ENCODE results near the gene CEMIP2. TPM values are rescaled to one million over a fixed set of nuclear protein-coding genes. Genes with fewer than 3 reads are reported as not detected.

The CEMIP2 gene
- total and polyA plus RNA-seq, 2 of the 13 experiments (the other 11 are each of a cell fraction or from before 2014, with no cell fraction given): 94.3 to 128 TPM

DNA sequence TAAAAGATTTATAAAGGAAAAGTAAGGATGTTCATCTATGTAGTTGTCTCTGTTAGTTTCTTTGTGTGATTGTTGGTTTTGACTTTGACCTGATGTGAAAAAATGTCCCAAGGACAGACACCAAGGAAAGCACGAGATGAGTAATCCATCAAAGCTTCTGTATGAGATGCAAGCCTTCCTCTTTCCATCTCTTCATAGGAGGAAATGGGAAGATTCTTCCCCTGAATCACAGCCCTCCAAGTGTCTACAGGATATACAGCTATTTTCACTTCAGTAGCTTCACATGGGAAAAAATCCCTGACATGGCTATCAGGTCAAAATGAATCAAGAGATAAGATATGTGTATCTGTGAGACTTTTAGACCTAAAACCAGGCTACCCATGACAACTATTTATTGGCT lies 29.0 kb upstream of the CEMIP2 start:
- DNase-seq (ENCODE audit: low spot score) (no peak), FAIRE-seq (no peak), ATAC-seq (no peak)
- CTCF ChIA-PET (ENCODE audit: low intra/inter-chr PET ratio, low total read pairs): no interaction called here
- no peaks in the 10 kb centered on the region for H3K9me3 ChIP-seq (ENCODE audit: low read length)
- H3K4me1 ChIP-seq (ENCODE audit: insufficient read depth, low read length): peaks cover 35% of the 10 kb centered on the region
- no peak overlapping the region for H3K9ac ChIP-seq (ENCODE audit: insufficient read depth, low read depth, low read length)
- intact Hi-C loops (cut with micrococcal nuclease; ENCODE audit: unreplicated experiment) (no loop called here), in situ Hi-C loops (cut with HindIII; ENCODE audit: extremely low pct_ligation_motif_present, low pct_unique_long_range_greater_than_20kb) (no loop called here)
- H4K20me1 ChIP-seq (ENCODE audit: insufficient read depth, low read length): no peaks in the 10 kb centered on the region
- H3K79me2 ChIP-seq (ENCODE audit: insufficient read depth, low read length): no peaks in the 10 kb centered on the region
- POLR2A ChIA-PET: no interaction called here
- no peak overlapping the region for H3K4me2 ChIP-seq (ENCODE audit: low read depth, low read length)
- WGBS (ENCODE audit: low lambda C conversion rate): 0% methylated on average over 1 of the region's 1 CpG
- TF ChIP-seq, protein P1, sequence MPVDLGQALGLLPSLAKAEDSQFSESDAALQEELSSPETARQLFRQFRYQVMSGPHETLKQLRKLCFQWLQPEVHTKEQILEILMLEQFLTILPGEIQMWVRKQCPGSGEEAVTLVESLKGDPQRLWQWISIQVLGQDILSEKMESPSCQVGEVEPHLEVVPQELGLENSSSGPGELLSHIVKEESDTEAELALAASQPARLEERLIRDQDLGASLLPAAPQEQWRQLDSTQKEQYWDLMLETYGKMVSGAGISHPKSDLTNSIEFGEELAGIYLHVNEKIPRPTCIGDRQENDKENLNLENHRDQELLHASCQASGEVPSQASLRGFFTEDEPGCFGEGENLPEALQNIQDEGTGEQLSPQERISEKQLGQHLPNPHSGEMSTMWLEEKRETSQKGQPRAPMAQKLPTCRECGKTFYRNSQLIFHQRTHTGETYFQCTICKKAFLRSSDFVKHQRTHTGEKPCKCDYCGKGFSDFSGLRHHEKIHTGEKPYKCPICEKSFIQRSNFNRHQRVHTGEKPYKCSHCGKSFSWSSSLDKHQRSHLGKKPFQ (CRISPR knock-in tag; IDR thresholded peaks at IDR 0.05; ENCODE audit: insufficient replicate concordance): no peak
- TF ChIP-seq ARID5B (CRISPR knock-in tag; IDR thresholded peaks at IDR 0.05): peak; percentile 25; the same call in 1 of the 2 replicates
- H3K27me3 ChIP-seq (ENCODE audit: control insufficient read depth in 1 of 2, insufficient read depth in 2 of 2, low read length in 2 of 2): no peaks in the 10 kb centered on the region
- no TSS peak for BruUV-seq (replicated peaks)
- no peaks in the 10 kb centered on the region for H3K36me3 ChIP-seq (replicated peaks in 1 of 2; ENCODE audit: control insufficient read depth in 1 of 2, insufficient read depth in 2 of 2, low read length in 2 of 2)
- no peak overlapping the region for H3K4me3 ChIP-seq (replicated peaks in 1 of 3; ENCODE audit: insufficient read depth in 1 of 3, low read depth in 2 of 3, low read length in 3 of 3)
- no peak overlapping the region for H3K27ac ChIP-seq (ENCODE audit: extremely low read length, insufficient read depth, low read length)
- H2AFZ ChIP-seq (ENCODE audit: low read length): no peak overlapping the region
